MM.1S (cell line): ENCODE results near the gene APOC1.

ENCODE experiments used
- DNase-seq: peaks from one replicate; pipeline ENCODE4 v3.0.0-alpha.2; 2015
- H2AFZ ChIP-seq: fragments of 300-600 bp; sonication (generic); 2 replicates; pipeline ENCODE4 v1.6.0; 2016; ENCODE audit warnings: antibody characterized with exemption, low read length
- H3F3A ChIP-seq: fragments of 300-600 bp; sonication (generic); 2 replicates; pipeline ENCODE4 v1.6.1; 2016; ENCODE audit warnings: mild to moderate bottlenecking, antibody characterized with exemption, low read length, moderate library complexity, mixed read lengths; ENCODE audit not compliant: insufficient read depth
- H3K27ac ChIP-seq: fragments of 300-600 bp; sonication (generic); 2 replicates; pipeline ENCODE4 v1.5.1; 2016; ENCODE audit warnings: mild to moderate bottlenecking, low read length
- H3K27me3 ChIP-seq: fragments of 300-600 bp; sonication (generic); replicated peaks from 2 replicates; pipeline ENCODE4 v1.6.0; 2016; ENCODE audit warnings: low read length; ENCODE audit not compliant: insufficient read depth
- H3K36me3 ChIP-seq: fragments of 300-600 bp; sonication (generic); replicated peaks from 2 replicates; pipeline ENCODE4 v1.6.1; 2016; ENCODE audit warnings: mild to moderate bottlenecking, low read length, mixed read lengths; ENCODE audit not compliant: insufficient read depth
- H3K4me1 ChIP-seq: fragments of 300-600 bp; sonication (generic); 2 replicates; pipeline ENCODE4 v1.6.1; 2016; ENCODE audit warnings: low read length, mixed read lengths
- H3K4me2 ChIP-seq: fragments of 300-600 bp; sonication (generic); 2 replicates; pipeline ENCODE4 v1.6.0; 2016; ENCODE audit warnings: low read depth, low read length
- H3K4me3 ChIP-seq: fragments of 300-600 bp; sonication (generic); 2 replicates; pipeline ENCODE4 v1.5.1; 2016; ENCODE audit warnings: low read length, mixed read lengths
- H3K79me2 ChIP-seq: fragments of 300-600 bp; sonication (generic); 2 replicates; pipeline ENCODE4 v1.6.1; 2016; ENCODE audit warnings: mixed run types, low read length, mixed read lengths
- H3K9ac ChIP-seq: fragments of 300-600 bp; sonication (generic); 2 replicates; pipeline ENCODE4 v1.6.1; 2016; ENCODE audit warnings: low read length, mixed read lengths
- H3K9me2 ChIP-seq: fragments of 300-600 bp; sonication (generic); replicated peaks from 2 replicates; pipeline ENCODE4 v1.6.1; 2016; ENCODE audit warnings: mild to moderate bottlenecking, low read length, mixed read lengths; ENCODE audit not compliant: insufficient read depth
- H3K9me3 ChIP-seq: fragments of 300-600 bp; sonication (generic); replicated peaks from 2 replicates; pipeline ENCODE4 v1.6.1; 2016; ENCODE audit warnings: mild to moderate bottlenecking, low read length, mixed read lengths; ENCODE audit not compliant: insufficient read depth
- H4K20me1 ChIP-seq: fragments of 300-600 bp; sonication (generic); 2 replicates; pipeline ENCODE4 v1.6.1; 2016; ENCODE audit warnings: mild to moderate bottlenecking, low read length, moderate library complexity, mixed read lengths; ENCODE audit not compliant: insufficient read depth
- CTCF ChIP-seq: fragments of 300-600 bp; sonication (generic); IDR thresholded peaks from 2 replicates; pipeline ENCODE4 v1.5.1; 2016; ENCODE audit warnings: antibody characterized with exemption, low read length, mixed read lengths
- EZH2 ChIP-seq: fragments of 300-600 bp; sonication (generic); optimal IDR thresholded peaks from 2 replicates; pipeline ENCODE3; 2017; ENCODE audit warnings: low read depth, mild to moderate bottlenecking, antibody characterized with exemption, low read length, mixed read lengths
- EZH2phosphoT487 ChIP-seq: fragments of 300-600 bp; sonication (generic); IDR thresholded peaks from 2 replicates; pipeline ENCODE4 v1.6.1; 2018; ENCODE audit warnings: antibody characterized with exemption, low read length

The APOC1 gene

GRCh38 chr19:44948763-44949374 is 34.5 kb downstream of the APOC1 start:
- no peak overlapping the region for H3K4me3 ChIP-seq
- H3F3A ChIP-seq, result no peaks in the 10 kb centered on the region; the same call in 1 of the 2 replicates
- no peaks in the 10 kb centered on the region for H4K20me1 ChIP-seq
- no peaks in the 10 kb centered on the region for H3K9me2 ChIP-seq
- no peaks in the 10 kb centered on the region for H3K27me3 ChIP-seq
- H3K4me1 ChIP-seq, result 0 out of 2 replicates have a peak, but pooled peaks cover 4% of the 10 kb centered on the region
- no peaks in the 10 kb centered on the region for H3K36me3 ChIP-seq
- no peak overlapping the region for H3K27ac ChIP-seq
- H2AFZ ChIP-seq, result no peak overlapping the region
- H3K9me3 ChIP-seq, result no peaks in the 10 kb centered on the region
- DNase-seq, result no peak
- TF ChIP-seq CTCF (no peak), EZH2phosphoT487 (no peak), EZH2 (no peak)
- peaks cover 5% of the 10 kb centered on the region for H3K79me2 ChIP-seq
- no peak overlapping the region for H3K9ac ChIP-seq
- H3K4me2 ChIP-seq, result no peak overlapping the region

- Histone ChIP-seq H4K20me1 (no peaks in the 10 kb centered on the region), H3K27ac (no peak overlapping the region), H3K4me2 (no peak overlapping the region), H3K36me3 (no peaks in the 10 kb centered on the region), H3K9ac (no peak overlapping the region), H3K79me2 (peaks cover 12% of the 10 kb centered on the region), H3K4me1 (0 out of 2 replicates have a peak, but pooled peaks cover 5% of the 10 kb centered on the region), H2AFZ (no peak overlapping the region), H3K9me3 (no peaks in the 10 kb centered on the region), H3F3A (peaks cover 4% of the 10 kb centered on the region), H3K27me3 (no peaks in the 10 kb centered on the region), H3K4me3 (no peak overlapping the region), H3K9me2 (no peaks in the 10 kb centered on the region)
- DNase-seq, result no peak
- no peak for TF ChIP-seq CTCF
- TF ChIP-seq EZH2, result no peak
- TF ChIP-seq EZH2phosphoT487, result no peak
These were observed 35.1 kb downstream of the APOC1 start for GRCh38 chr19:44949550-44949949.

- no peaks in the 10 kb centered on the region for H3K27me3 ChIP-seq
- H3K9me2 ChIP-seq, result no peaks in the 10 kb centered on the region
- no peak overlapping the region for H3K4me2 ChIP-seq
- H3K4me1 ChIP-seq, result peaks cover 8% of the 10 kb centered on the region
- H2AFZ ChIP-seq, result no peak overlapping the region
- H3K36me3 ChIP-seq, result no peaks in the 10 kb centered on the region
- no peak overlapping the region for H3K9ac ChIP-seq
- no peaks in the 10 kb centered on the region for H3K9me3 ChIP-seq
- TF ChIP-seq CTCF (peak; percentile 78), EZH2 (no peak), EZH2phosphoT487 (no peak)
- peaks cover 26% of the 10 kb centered on the region for H3K79me2 ChIP-seq
- H4K20me1 ChIP-seq, result no peaks in the 10 kb centered on the region
- no peak overlapping the region for H3K27ac ChIP-seq
- H3K4me3 ChIP-seq, result no peak overlapping the region
- DNase-seq, result peak; percentile 78
- peaks cover 5% of the 10 kb centered on the region for H3F3A ChIP-seq
These were observed 37.1 kb downstream of the APOC1 start for GRCh38 chr19:44951179-44952159.
